NOMO-1 treated with dmso at 0.1 percent for 144 hours (cell line): ENCODE measurements around the gene TXNDC11.
"Not testable (repeated sequence)": the region's sequence is repeated elsewhere in the genome, so short reads cannot be mapped to it uniquely, and the experiment has no call there.

ENCODE experiments used
- DNase-seq: peaks from one replicate; lab custom pipeline; 2025; ENCODE audit not compliant: unreplicated experiment; lab: John Stamatoyannopoulos, UW

The TXNDC11 gene

DNA sequence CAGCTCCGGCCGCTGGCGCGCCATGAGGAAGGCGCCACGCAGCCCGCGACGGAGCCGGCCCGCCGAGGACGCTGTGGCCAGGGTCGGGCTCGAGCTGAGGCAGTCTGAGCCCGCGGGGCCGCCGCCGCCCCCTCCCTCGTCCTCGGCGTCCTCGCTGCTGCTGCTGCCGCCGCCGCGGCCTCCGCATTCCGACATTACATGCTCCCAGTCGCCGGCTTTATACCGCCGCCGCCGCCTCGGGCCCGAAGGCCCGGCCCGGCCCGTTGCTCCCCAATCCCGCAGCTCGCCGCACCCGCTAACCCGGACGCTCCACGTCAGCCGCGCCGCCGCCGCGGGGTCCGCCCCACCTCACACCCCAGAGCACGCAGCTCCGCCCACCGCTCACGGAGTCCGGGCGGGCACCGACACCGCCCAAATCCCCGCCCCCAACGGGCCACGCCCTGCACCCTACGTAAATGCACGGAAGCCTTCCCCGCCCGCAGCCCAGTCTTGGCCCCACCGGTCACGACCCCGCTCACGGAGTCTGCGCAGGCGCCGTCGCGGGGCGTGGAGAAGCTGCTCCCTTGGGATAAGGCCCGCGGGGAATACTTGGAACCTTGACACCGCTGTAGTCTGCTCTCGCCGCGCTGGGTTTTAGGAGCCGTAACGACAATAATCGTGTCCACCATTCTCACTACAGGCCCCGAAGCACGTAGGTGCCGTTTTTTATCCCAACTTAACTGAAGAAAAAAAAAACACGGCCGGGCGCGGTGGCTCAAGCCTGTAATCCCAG lies at the start of gene TXNDC11:
TSS of gene TXNDC11 (minus strand) at position 322 of the 772 bp plus-strand sequence. CDS start at position 195, 127 bp downstream.
- DNase-seq: peak; percentile 96

- no peak for DNase-seq
Observed at GRCh38 chr16:11791144-11791828, 48.6 kb upstream of the TXNDC11 start.

DNA sequence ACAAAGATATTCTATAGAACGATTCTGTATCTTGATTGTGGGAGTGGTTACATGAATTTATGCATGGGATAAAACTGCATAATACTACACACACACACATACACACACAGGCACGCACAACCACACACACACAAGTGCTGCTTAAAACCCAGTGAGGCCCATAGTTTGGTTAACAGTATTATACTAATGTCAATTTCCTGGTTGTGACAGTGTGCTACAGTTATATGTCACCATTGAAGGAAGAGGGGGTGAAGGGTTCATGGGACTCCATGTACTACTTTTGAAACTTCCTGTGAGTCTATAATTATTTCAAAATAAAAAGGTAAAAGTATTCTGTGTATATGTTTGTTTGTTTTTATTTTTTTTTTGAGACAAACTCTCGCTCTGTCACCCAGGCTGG lies 46.3 kb upstream of the TXNDC11 start:
- no peak for DNase-seq

DNA sequence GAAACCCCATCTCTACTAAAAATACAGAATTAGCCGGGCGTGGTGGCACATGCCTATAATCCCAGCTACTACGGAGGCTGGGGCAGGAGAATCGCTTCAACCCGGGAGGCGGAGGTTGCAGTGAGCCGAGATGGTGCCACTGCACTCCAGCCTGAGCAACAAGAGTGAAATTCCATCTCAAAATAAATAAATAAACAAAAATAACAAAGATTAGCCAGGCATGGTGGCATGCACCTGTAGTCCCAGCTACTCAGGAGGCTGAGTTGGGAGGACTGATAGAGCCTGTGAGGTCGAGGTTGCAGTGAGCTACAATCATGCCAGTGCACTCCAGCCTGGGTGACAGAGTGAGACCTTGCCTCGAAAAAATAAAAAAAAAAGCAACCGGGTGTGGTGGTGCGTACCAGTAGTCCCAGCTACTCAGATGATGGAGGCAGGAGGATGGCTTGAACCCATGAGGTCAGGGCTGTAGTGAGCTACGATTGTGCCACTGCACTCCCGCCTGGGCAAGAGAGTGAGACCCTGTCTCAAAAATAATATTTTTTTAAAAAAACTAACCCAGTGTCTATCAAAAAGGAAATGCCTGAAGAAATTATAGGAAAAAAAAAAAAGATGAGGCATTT lies 42.4 kb upstream of the TXNDC11 start:
- DNase-seq: not testable (repeated sequence)

- DNase-seq: not testable (repeated sequence)
Observed at GRCh38 chr16:11784381-11784780, 41.7 kb upstream of the TXNDC11 start.

GRCh38 chr16:11784038-11784369 lies 41.3 kb upstream of the TXNDC11 start:
- DNase-seq: no peak

DNA sequence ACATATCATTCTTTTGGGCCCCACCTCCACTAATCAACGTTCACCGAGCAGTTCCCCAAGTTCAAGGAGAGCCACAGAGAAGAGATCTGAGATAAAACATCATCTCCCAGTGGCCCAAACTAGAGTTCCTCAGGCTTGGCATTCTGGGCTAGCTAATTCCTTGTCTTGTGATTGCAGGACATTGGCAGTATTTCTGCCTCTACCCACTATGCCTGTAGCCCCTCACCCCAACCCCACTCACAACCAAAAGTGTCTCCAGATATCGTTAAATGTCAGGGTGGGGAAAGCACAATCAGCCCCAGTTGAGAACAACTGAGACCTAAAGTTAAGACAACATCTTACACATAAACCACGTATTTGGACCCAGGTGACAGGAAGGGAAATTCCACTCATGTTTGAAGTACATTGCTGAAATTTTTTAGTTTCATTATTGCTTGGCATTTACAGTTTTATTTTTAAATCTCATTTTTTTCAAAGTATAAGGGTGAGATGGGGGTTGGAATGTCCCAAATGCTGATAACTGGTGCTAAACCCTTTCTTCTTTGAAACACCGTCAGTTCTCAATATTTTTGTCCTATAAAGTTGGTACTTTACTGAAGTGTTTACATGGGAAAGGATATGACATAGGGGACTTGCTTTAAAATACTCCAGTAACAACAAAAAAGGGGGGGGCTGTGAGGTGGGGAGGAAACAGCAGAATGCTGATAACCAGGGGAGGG lies 40.8 kb upstream of the TXNDC11 start:
- no peak for DNase-seq

GRCh38 chr16:11781773-11782172 lies 39.1 kb upstream of the TXNDC11 start:
- DNase-seq: no peak

- no peak for DNase-seq
Observed at GRCh38 chr16:11780991-11781680, 38.5 kb upstream of the TXNDC11 start.

DNA sequence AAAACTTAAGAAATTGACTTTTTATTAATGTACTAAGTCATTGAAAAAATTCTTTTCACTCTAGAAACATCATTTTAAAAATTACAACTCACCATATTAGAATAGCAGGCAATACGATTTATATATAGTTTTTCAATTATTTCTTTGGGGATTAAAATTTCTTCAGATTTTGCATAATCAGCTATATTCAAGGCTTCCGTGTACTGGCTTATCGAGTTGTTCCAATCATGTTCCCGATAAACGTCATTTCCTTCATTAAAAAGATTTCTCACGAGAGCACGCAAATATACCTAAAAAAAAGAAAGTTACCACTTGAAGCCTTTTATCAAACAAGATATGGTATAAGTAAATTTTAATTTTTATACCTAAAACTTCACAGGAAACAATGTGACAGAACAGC lies 36.4 kb upstream of the TXNDC11 start:
- no peak for DNase-seq

GRCh38 chr16:11774065-11774626 lies 31.5 kb upstream of the TXNDC11 start:
- DNase-seq: no peak

DNA sequence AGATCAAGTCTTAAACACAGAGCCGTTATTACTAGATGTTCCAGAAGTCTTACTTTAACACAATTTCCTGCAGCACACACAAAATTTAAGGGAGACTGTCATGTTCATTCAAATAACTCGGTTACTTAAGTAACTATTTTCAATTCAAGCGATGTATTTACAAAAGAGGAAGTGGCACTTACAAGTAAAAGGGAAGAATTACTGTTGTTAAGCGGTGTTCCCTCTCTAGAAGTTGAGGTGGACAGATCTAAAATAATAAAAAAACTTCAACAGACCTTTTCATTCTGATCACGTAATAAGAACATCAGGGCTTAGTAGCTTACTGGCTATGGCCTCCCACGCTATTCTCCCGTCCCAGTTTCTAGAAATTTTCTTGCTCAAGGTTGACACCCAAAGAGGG lies 26.2 kb upstream of the TXNDC11 start:
- DNase-seq: peak; percentile 53

GRCh38 chr16:11762431-11762830 lies 19.8 kb upstream of the TXNDC11 start:
- no peak for DNase-seq

DNA sequence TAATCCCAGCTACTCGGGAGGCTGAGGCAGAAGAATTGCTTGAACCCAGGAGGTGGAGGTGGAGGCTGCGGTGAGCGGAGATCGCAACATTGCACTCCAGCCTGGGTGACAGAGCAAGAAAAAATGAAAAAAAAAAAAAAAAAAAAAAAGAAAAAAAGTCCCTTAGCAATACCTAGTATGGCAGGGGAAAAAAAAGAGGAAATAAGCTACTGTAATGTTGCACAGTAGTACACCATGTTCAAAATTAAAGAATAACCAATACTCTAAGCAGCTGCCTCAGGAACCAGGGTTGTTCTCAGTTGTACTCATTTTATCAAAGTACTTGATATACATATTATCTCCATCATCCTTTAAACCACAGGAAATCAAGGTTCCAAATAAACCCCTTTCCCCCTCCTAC lies 17.3 kb upstream of the TXNDC11 start:
- DNase-seq: no peak

GRCh38 chr16:11759163-11759834 lies 16.6 kb upstream of the TXNDC11 start:
- DNase-seq: no peak

GRCh38 chr16:11757671-11758545 lies 15.3 kb upstream of the TXNDC11 start:
- no peak for DNase-seq

- no peak for DNase-seq
Observed at GRCh38 chr16:11756248-11756647, 13.6 kb upstream of the TXNDC11 start.

DNA sequence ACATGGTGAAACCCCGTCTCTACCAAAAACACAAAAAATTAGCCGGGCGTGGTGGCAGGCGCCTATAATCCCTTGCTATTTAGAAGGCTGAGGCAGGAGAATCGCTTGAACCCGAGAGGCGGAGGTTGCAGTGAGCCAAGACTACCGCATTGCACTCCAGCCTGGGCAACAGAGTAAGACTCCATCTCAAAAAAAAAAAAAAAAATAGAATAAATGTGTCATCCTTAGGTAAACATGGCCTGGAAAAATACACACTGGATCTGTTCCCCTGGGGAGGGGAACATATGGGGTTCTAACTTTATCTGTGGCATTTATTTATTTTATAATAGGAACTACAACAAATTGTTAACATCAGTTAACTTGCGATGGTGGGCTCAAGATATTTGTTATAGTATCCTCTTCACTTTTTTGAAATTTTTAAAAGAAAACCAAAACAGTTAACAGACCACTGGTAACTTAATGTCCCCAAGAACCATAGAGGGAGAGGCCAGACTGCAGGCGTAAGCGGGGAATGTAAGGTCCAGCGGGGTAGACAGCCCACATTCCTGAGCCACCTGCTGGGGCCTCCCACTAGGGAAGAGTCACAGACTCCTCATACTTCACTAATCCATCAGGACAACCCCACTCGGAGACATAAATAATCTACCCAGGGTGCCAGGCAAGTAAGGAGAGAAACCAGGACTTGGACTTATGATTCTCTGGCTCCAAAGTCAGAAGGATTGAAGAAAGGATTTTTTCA lies 12.5 kb upstream of the TXNDC11 start:
- DNase-seq: no peak
